ENCODE results near the gene BTG1.
A peak's percentile ranks its signal among the peaks of the same experiment; 100 is the strongest.

BTG1 gene, protein sequence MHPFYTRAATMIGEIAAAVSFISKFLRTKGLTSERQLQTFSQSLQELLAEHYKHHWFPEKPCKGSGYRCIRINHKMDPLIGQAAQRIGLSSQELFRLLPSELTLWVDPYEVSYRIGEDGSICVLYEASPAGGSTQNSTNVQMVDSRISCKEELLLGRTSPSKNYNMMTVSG

DNA sequence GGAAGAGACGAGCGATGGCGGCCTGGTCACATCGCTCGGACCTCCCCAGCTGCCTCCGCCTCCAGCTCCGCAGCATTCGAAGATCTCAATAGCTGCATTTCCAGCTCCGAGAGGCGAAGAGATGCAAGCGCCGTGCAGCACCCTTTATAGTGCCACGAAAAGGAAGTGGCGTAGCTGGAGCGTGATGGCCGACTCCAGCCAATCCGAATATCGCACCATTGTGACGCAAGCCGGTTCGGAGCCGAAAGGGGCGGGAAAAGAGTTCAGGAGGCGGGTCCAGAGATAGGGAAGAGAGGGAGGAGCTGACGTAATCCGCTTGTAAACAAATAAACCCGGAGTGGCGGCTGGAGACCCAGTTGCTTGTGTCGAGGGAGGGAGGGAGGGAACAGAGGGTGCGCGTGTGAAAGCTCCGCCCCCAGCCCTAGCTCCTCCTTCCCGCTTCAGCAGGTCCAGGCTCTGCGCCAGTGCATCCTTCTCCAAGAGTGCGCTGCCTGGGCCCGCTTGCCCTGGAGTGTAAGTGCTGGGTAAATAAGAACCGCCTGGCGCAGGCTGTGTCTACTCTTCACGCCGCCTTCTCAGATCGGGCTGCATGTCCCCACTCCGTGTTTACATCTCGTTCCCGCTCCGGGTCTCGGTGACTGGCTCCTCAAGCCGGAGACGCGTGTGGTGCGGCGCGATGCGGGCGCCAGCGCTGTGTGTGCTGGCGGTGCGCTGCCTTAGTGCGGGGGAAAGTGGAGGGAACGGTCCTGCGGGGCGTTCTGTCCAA lies at the start of gene BTG1:
Gene BTG1 (minus strand): TSS at position 116 of the 766 bp plus-strand sequence. CDS start 311 bp downstream, outside the sequence.
- DNase-seq (ENCODE audit: low read depth in 2 of 2): peak; percentile 100

DNA sequence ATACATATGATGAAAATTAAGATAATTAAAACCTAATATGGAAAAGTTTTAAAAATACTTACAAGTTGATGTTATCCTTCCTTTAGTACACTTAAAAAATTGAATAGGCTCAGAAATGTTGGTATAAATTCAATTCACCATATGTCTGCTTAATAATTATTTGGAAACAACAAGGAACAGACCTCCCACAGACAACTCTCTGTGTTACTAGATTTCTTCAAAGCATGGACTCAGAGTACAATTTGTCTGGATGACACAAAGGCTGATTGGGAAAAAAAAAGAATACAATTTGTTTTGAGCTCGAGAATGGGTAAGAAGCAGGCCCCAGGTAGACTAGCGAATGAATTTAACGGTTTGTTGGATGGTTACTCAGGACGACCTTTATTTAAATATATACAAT lies 48.9 kb upstream of the BTG1 start:
- no peak for DNase-seq (ENCODE audit: low read depth in 2 of 2)

DNA sequence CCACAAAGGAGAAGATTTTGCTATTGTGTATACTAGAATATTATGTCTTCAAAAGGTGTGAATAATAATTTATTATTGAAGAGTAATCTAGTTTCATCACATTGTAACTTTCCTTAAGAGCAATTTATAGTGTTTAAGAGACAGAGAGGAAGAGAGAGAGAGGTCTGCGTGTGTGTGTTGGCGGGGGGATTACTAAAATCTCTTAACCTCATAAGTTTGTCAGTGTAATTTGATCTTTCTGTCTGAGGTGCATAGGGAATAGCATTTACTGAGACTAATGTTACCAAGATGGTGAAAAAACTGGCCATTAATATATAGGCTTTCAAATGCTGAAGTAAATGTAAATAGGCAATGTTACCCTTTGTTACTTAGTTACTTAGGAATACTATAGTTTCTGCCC lies 48.2 kb upstream of the BTG1 start:
- DNase-seq (ENCODE audit: low read depth in 2 of 2): no peak

DNA sequence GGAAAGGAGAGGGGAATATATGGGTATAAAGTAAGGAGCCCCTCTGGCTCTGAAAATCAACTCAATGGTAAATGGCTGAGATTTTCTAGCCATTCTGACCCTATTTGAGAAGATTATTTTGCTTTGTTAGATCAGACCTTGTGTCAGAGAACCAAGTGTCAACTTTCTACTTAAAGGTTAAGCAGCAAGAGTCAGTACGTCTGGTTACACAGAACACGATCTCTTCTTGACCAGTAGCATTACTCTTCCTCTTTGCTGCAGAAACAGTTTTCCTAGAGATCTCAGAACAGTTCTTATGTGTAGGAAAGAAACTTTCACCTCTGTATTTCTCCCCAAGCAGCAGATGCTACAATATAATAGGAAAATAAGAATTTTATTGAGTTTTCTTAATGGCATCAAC lies 47.4 kb upstream of the BTG1 start:
- no peak for DNase-seq (ENCODE audit: low read depth in 2 of 2)

DNA sequence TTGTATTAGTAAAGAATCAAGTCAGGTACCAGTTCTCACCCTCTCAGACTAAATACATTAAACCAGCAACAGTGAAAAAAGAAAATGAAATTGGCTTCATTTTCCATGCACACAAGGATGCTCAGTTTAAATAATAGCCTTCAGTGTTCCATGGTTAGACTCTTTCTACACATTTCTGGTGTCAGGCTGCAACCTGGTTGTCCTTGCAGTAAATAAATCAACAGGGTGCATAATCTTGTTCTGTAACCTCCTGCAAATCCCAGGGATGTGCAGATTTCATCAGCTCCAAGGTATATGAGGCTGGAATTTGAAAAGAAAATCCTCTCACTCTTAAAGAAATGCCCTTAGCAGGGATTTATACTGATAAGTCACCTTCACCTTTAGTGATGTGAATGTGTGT lies 46.7 kb upstream of the BTG1 start:
- DNase-seq (ENCODE audit: low read depth in 2 of 2): no peak

DNA sequence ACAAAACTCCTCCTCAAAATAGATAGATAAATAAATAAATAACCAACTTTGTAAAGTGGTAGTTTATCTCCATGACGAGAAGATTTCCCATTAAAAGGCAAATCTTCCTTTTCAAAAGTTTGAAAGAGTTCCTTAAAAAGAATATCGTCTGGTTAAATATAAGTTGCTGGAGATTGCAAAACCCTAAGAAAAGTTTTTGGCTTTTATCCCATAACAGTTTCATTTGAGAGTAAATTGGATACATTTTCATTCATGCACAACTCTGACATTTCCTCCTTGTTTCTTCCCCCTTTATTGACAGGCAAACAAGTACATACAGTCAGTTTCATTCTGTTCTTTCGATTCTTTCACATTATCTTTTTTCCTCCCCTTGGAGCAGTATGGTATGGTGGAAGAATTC lies 45.4 kb upstream of the BTG1 start:
- DNase-seq (ENCODE audit: low read depth in 2 of 2): no peak

DNA sequence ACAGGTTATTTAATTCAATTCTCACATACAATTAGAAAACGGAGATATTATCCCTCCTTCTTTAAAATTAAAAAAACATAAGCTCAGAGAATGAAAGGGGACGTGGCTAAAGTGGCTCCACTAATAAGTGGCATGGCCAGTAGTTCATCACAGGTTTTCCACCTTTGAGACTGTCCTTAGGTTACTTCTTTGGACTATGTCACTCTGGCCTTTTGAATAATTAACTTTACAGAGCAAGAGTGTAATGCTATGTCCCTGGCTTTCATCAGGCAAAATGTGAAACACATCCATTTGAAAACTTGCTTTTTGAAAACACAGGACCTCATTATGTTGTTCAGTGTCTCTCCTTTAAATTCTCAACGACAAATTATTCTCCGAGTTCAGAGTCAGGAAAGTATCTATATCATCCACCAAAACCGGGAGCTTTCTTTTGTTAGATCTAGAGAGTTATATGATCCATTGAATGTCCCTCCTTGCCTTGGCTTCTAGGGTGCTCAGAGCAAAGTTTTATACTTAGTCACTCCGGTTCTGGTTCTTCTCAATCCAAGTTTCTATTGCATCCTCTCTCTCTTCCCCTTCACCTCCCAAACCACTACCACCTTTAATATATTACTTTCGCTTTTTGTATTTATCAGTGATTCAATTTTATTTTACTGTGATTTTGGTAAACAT lies 43.0 kb upstream of the BTG1 start:
- DNase-seq (ENCODE audit: low read depth in 2 of 2): no peak

DNA sequence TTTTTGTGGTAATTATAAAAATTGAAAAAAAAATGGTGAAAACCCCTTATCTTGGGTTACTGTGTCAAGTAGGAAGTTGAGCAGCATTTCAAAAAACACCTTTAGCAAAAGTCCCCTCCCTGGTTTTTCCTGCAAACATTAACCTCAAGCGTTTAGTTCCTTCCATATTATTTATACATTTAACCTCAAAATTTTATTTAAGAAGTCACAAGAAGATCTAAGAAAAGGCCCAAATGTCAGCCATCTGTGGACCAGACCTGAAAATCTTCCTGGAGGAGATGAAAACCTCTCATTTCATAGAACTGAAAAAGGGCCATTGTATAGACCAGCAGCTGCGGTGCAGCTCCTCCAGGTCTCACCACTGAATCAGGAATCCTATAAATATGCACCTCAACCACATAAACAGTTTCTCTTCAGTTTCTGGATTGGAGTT lies 40.4 kb upstream of the BTG1 start:
- no peak for DNase-seq (ENCODE audit: low read depth in 2 of 2)

DNA sequence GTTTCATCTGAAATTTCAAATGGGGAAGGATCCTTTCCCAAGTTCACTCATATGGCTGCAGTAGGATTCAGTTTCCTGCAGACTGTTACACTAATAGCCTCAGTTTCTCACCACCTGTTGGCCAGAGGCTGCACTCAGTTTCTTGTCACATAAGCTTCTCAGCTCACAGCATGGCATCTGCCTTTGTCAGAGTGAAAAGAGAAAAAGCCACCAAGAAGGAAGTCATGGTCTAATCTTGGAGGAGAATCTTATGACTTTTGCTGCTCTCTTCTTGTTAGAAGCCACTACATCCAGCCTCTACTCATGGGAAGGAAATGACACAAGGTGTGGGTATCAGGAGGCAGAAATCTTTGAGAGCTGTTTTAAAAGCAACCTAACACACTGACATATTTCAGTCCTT lies 39.4 kb upstream of the BTG1 start:
- DNase-seq (ENCODE audit: low read depth in 2 of 2): no peak

DNA sequence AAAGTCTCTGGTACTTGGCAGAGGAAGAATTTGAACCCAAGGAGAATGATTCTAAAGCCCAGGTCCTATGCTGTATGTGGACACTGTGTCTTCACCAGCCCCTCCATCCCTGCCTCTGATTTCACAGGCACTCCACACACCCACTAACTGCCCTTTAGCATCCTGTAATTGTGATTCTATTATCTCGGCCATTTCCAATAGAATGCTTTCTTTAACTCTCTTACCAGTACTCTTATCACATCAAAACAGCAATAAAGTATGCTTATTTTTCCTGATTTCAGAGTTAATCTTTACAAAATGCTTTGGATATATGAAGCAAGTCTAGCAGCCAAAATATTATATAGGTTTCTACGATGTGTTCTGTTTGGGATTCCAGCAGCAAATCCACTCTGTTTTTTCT lies 37.9 kb upstream of the BTG1 start:
- DNase-seq (ENCODE audit: low read depth in 2 of 2): no peak

DNA sequence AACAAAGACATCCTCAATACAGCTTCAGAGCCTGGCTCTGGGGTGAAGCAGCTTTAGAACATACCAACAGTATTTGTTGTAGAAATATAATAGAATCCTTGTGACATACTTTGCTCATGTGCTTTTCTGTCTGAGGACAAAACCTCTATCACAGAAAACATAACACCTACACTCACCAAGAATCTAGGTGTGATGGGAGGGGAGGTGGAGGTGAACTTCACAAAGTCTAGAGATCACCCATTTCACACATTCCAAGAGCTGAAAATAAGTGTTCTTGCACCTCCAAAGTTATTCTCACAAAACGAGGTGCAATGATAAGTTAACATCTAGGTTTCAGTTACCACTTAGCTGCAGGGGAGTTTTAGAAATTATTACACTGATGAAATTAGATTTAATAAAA lies 32.7 kb upstream of the BTG1 start:
- no peak for DNase-seq (ENCODE audit: low read depth in 2 of 2)

DNA sequence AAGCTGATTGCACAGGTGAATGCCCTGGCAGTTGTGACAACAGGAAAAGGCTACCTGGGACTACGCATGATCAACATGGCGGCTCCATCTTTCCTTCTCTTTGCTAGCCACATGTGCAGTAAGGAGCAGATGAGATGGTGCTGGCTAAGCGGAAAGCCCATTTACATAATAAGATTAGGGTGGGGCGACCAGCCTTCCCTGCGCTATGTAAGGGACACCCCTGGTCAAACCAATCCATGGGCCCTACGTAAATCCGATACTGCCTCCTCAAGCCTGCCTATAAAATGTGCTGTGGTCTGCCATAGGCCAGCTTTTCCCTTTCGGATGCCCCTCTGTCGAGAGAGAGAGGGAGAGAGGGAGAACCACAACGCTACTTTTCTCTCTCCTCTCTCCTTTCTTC lies 31.0 kb upstream of the BTG1 start:
- DNase-seq (ENCODE audit: low read depth in 2 of 2): no peak

DNA sequence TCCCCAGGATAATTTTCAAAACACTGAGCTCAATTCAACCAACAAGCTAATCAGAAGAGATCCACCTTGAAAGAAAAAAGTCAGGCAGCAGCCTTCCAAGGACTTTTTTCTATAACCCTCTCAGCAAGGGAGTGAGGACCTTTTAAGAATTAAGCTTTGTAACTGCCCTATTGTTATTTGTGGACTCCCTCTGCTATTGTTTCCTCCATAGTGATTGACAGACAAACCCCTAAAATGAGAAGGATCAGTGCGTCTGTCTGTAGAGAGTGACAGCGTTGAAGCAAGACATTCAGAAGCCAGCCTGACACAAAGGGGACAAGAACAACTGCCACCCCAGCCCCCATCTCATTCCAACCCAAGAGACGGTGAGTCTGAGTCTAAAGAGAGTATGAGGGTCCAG lies 30.3 kb upstream of the BTG1 start:
- DNase-seq (ENCODE audit: low read depth in 2 of 2): no peak

DNA sequence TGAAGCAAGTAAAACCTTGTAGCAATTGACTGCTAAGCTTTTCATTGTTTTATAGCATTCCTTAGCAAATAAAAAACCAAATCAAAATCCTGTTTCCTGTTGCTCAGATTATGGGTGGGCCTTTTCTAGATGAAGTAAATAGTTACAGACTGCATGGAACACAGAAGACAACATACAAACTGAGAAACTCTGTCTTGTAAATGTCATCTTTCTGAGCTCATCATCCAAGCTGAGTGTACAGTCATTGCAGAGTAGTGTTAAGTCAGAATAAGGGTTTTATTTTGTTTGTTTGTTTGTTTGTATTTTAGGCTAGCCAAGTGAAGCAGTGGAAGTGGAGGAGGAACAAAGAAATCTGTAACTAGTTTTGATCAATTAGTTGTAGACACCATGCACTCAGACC lies 24.4 kb upstream of the BTG1 start:
- no peak for DNase-seq (ENCODE audit: low read depth in 2 of 2)

DNA sequence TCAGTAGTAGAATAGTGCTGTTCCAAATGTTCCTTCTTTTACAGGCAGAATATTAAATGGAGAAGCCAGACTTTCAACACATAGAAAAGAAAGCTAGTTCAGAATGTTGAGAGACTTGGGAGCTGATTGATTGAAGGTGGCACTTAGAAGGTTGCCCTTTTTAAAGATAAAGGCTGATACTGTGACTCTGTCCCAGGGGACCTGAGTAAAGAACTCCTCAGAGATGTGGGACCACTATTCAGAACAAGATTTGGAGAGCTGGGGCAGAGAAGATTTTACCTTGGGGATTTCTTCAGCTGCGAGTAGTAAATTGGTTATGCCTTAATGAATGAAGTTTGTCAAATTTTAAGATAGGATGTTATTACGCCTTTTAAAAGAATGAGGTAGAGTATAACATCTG lies 21.4 kb upstream of the BTG1 start:
- no peak for DNase-seq (ENCODE audit: low read depth in 2 of 2)

DNA sequence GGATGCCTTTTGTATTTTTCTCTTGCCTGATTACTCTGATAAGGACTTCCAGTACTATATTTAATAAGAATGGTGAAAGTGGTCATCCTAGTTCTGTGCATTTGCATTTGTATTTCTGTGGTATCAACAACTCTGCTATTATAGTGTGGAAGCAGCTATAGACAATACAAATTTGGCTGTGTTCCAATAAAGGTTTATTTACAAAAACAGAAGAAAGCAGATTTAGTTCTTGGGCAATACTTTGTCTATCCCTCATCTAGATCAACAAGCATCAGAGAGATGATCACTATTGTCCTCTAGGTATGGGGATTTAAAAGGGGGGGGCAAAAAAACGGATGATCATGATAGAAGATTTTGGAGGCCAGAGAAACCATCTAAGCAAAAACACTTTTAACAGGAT lies 19.1 kb upstream of the BTG1 start:
- DNase-seq (ENCODE audit: low read depth in 2 of 2): no peak

DNA sequence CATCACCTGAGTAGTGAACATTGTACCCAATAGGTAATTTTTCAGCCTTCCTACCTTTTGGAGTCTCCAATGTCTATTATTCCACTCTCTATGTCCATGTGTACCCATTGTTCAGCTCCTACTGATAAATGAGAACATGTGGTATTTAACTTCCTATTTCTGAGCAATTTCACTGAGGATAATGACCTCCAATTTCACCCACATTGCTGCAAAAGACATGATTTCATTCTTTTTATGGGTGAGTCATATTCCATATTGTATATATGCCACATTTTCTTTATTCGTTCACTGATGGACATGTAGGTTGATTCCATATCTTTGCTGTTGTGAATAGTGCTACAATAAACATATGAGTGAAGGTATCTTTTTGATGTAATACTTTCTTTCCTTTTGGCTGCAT lies 16.4 kb upstream of the BTG1 start:
- no peak for DNase-seq (ENCODE audit: low read depth in 2 of 2)

DNA sequence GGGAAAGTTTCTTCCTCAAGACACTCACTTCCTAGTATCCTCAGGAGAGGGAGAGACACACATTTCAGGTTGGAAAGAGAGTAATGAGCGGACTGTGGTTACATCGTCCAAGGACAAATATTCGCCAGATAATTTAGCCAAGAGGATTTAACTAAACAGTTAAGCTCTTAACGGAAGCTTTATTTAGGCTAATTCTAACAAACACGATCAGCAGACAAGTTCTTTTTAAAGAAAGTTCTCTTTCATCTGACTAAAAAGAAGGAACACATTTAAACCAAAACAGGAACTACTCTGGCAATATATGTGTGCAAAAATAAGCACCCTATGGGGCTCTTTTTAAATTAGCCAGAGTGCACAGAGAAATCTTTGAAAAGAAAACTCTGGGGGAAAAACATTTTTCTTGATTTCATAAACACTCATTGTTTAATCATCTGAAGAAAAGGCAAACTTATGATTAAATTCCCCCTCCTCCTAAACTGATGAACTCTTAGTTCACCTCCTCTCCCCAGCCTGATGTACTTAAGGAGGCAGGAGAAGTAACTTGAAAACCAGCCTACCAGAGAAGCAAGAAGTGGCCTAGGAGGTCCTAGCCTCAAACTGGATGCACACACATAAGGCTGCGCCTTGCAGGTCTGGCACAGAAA lies 13.3 kb upstream of the BTG1 start:
- DNase-seq (ENCODE audit: low read depth in 2 of 2): no peak

DNA sequence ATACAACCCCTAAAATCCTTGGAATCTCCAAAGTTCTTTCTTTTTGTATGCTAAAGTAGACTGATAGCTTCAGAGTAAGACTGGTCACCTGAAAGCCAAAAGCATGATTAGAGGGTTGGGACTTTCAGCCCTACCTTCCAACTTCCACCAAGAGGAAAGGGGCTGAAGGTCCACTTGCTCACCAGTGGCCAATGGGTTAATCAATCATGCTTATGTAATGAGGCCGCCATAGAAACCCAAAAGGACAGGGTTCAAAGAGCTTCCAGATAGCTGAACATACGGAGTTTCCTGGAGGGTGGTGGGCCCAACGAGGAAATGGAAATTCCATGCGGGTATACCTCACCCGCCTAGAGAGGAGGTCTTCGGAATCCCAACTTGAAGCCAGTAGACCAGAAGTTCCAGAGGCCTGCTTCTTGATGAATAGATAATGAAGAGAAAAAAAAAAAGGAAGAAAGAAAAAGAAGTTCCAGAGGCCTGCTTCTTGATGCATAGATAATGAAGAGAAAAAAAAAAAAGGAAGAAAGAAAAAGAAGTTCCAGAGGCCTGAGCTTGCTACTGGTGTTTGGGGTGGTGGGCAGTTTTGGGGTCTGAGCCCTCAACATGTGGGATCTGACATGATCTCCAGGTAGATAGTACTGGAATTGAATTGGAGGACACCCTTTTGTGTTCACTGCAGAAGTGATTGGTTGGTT lies 11.2 kb upstream of the BTG1 start:
- DNase-seq (ENCODE audit: low read depth in 2 of 2): no peak

DNA sequence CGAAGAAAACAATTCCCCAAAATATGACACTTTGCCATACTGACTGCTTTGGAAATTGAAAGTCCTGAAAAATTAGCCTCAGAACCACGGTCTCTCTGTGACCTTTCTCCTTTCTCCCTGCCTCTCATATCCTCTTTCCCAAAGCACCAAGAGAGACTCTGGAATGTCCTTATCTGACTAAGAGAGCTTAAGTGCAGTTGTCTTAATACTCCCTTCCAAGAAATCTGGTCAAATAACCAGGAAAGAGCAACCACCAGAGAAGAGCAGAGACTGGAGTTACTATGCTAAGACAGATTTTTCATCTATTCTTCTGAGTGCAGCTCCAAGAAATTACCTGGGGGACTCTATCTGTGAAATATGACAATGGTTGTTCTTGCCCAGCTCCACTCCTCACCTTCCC lies 10.5 kb upstream of the BTG1 start:
- DNase-seq (ENCODE audit: low read depth in 2 of 2): no peak

DNA sequence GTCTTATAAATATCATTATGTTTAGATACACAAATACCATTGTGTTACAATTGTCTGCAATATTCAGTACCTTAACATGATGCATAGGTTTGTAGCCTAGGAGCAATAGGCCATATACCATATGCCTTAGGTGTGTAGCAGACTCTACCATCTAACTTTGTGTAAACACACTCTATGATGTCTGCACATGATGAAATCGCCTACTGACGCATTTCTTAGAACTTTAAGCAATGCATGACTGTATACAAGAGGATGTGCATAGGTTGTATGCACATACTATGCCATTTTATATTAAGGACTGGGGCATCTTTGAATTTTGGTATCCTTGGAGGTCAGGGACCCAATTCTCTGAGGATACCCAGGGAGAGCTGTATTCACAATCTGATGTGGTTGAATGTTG lies 10.1 kb upstream of the BTG1 start:
- no peak for DNase-seq (ENCODE audit: low read depth in 2 of 2)

DNA sequence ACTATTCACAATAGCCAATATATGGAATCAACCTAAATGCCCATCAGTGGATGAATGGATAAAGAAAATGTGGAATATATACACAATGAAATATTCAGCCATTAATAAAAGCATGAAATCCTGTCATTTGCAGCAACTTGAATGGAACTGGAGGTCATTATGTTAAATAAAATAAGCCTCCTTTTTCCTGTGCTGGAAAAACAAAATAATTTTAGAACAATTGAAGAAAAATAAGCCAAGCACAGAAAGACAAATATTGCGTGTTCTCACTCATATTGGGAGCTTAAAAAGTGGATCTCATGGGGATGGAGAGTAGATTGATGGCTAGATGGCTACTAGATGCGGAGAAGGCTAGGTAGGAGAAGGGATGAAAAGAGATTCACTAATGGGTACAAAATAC lies 6.3 kb upstream of the BTG1 start:
- no peak for DNase-seq (ENCODE audit: low read depth in 2 of 2)

Measured in fibroblast of skin of left quadriceps (primary cell).